ENCODE measurements around the gene CTSH. TPM values are rescaled to one million over a fixed set of nuclear protein-coding genes. Genes with fewer than 3 reads are reported as not detected.

Gene CTSH
- total and polyA plus RNA-seq, 2 of the 13 experiments (the other 11 are each of a cell fraction or from before 2014, with no cell fraction given), result 265 to 653 TPM

GRCh38 chr15:78968114-78968513 is 23.3 kb upstream of the CTSH start:
- ChIA-PET POLR2A (interaction anchor here (1.1 kb wide), 1 partner anchor 27 kb away, joined by 4 read pairs; no protein-coding TSS in a partner anchor), CTCF (ENCODE audit: low intra/inter-chr PET ratio, low total read pairs) (no interaction called here)
- ATAC-seq (peak; percentile 32; the same call in 1 of the 3 replicates), DNase-seq (ENCODE audit: low spot score) (peak; percentile 28), FAIRE-seq (no peak)
- no peak overlapping the region for H3K9ac ChIP-seq (ENCODE audit: insufficient read depth, low read depth, low read length)
- in situ Hi-C loops (cut with HindIII; ENCODE audit: extremely low pct_ligation_motif_present, low pct_unique_long_range_greater_than_20kb) (no loop called here), intact Hi-C loops (cut with micrococcal nuclease; ENCODE audit: unreplicated experiment) (no loop called here)
- H3K36me3 ChIP-seq (replicated peaks in 1 of 2; ENCODE audit: control insufficient read depth in 1 of 2, insufficient read depth in 2 of 2, low read length in 2 of 2), result no peaks in the 10 kb centered on the region
- H3K27me3 ChIP-seq (ENCODE audit: control insufficient read depth in 1 of 2, insufficient read depth in 2 of 2, low read length in 2 of 2), result no peaks in the 10 kb centered on the region
- H2AFZ ChIP-seq (ENCODE audit: low read length), result no peak overlapping the region
- H3K79me2 ChIP-seq (ENCODE audit: insufficient read depth, low read length), result no peaks in the 10 kb centered on the region
- H3K4me2 ChIP-seq (ENCODE audit: low read depth, low read length), result no peak overlapping the region
- H4K20me1 ChIP-seq (ENCODE audit: insufficient read depth, low read length), result no peaks in the 10 kb centered on the region
- no peak overlapping the region for H3K27ac ChIP-seq (ENCODE audit: extremely low read length, insufficient read depth, low read length)
- H3K4me1 ChIP-seq (ENCODE audit: insufficient read depth, low read length), result peaks cover 39% of the 10 kb centered on the region
- WGBS (ENCODE audit: low lambda C conversion rate), result 50% methylated on average over 2 of the region's 2 CpGs
- no TSS peak for BruUV-seq (replicated peaks)
- no peak overlapping the region for H3K4me3 ChIP-seq (replicated peaks in 1 of 3; ENCODE audit: insufficient read depth in 1 of 3, low read depth in 2 of 3, low read length in 3 of 3)
- no peaks in the 10 kb centered on the region for H3K9me3 ChIP-seq (ENCODE audit: low read length)
- TF ChIP-seq KLF11 (CRISPR knock-in tag; IDR thresholded peaks at IDR 0.05) (no peak), ZNF280D (CRISPR knock-in tag; IDR thresholded peaks at IDR 0.05) (no peak), SALL1 (CRISPR knock-in tag; IDR thresholded peaks at IDR 0.05) (peak; percentile 32; the same call in 1 of the 2 replicates), TBL1XR1 (IDR thresholded peaks at IDR 0.05; ENCODE audit: borderline replicate concordance, low read length, partially characterized antibody) (no peak), ZNF160 (CRISPR knock-in tag; IDR thresholded peaks at IDR 0.05) (no peak), TP53 (CRISPR knock-in tag; conservative IDR thresholded peaks at IDR 0.05) (no peak), HNRNPH1 (optimal IDR thresholded peaks at IDR 0.05; ENCODE audit: low read depth, low read length) (no peak), ZNF788 (CRISPR knock-in tag; IDR thresholded peaks at IDR 0.05; ENCODE audit: borderline replicate concordance) (no peak), ZNF841 (CRISPR knock-in tag; IDR thresholded peaks at IDR 0.05; ENCODE audit: borderline replicate concordance) (no peak), SOX6 (IDR thresholded peaks at IDR 0.05) (no peak), SOX6 (CRISPR knock-in tag; IDR thresholded peaks at IDR 0.05) (0 out of 2 replicates have a peak, but pooled peaks have one; percentile 14), ZNF766 (CRISPR knock-in tag; IDR thresholded peaks at IDR 0.05; ENCODE audit: borderline replicate concordance) (no peak), CCDC6 (CRISPR knock-in tag; IDR thresholded peaks at IDR 0.05) (no peak), HNF4A (CRISPR knock-in tag; IDR thresholded peaks at IDR 0.05) (peak; percentile 14; the same call in 1 of the 2 replicates), ZNF234 (CRISPR knock-in tag; conservative IDR thresholded peaks at IDR 0.05) (no peak), XRCC5 (optimal IDR thresholded peaks at IDR 0.05; ENCODE audit: low read length) (no peak), RFXANK (CRISPR knock-in tag; IDR thresholded peaks at IDR 0.05) (no peak), TEAD2 (CRISPR knock-in tag; IDR thresholded peaks at IDR 0.05) (no peak)
